ENCODE results near the gene MED13L. TPM values are rescaled to one million over a fixed set of nuclear protein-coding genes. Genes with fewer than 3 reads are reported as not detected.

MED13L gene
- polyA plus RNA-seq, 1 donor (not counting 4 experiments of a cell fraction or from before 2014, with no cell fraction given): 31.7 TPM

DNA sequence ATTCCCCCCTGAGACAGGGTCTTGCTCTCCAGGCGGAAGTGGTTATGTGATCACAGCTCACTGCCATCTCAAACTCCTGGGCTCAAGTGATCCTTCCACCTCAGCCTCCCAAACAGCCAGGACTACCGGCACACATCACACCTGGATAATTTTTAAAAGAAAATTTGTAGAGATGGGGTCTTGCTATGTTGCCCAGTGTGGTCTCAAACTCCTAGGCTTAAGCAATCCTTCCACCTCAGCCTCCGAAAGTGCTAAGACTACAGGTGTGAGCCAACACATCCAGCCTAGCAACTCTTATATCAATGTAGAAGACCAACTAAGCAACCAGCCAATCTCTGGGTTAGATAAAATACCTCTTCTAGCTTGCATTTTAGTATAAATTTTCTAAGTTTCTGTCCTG is 297.2 kb downstream of the MED13L start:
- TF ChIP-seq, protein P1, sequence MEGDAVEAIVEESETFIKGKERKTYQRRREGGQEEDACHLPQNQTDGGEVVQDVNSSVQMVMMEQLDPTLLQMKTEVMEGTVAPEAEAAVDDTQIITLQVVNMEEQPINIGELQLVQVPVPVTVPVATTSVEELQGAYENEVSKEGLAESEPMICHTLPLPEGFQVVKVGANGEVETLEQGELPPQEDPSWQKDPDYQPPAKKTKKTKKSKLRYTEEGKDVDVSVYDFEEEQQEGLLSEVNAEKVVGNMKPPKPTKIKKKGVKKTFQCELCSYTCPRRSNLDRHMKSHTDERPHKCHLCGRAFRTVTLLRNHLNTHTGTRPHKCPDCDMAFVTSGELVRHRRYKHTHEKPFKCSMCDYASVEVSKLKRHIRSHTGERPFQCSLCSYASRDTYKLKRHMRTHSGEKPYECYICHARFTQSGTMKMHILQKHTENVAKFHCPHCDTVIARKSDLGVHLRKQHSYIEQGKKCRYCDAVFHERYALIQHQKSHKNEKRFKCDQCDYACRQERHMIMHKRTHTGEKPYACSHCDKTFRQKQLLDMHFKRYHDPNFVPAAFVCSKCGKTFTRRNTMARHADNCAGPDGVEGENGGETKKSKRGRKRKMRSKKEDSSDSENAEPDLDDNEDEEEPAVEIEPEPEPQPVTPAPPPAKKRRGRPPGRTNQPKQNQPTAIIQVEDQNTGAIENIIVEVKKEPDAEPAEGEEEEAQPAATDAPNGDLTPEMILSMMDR (optimal IDR thresholded peaks at IDR 0.05 in 1 of 3, IDR thresholded peaks at IDR 0.05 in 1 of 3, conservative IDR thresholded peaks at IDR 0.05 in 1 of 3; ENCODE audit: extremely low read depth in 1 of 3, insufficient read depth in 2 of 3, low read length in 3 of 3): no peak
- TF ChIP-seq EZH2 (IDR thresholded peaks at IDR 0.05; ENCODE audit: low read length): no peak
- no peak for FAIRE-seq
- dilution Hi-C loops (cut with MboI; ENCODE audit: extremely low pct_ligation_motif_present, low sequenced_read_pairs): no loop called here
- Histone ChIP-seq H3K4me3 (ENCODE audit: control insufficient read depth in 2 of 3, extremely low read depth in 1 of 3, insufficient read depth in 2 of 3, low read depth in 1 of 3, low read length in 3 of 3) (no peak overlapping the region), H3K9ac (ENCODE audit: control insufficient read depth, extremely low read depth, insufficient read depth, low read length) (no peak overlapping the region), H3K9me1 (ENCODE audit: control insufficient read depth, extremely low read depth, insufficient read depth, low read length) (no peaks in the 10 kb centered on the region), H3K79me2 (ENCODE audit: control insufficient read depth, insufficient read depth, low read length) (no peaks in the 10 kb centered on the region), H3K9me3 (ENCODE audit: control insufficient read depth, low read depth, low read length) (no peaks in the 10 kb centered on the region), H3K36me3 (ENCODE audit: control insufficient read depth in 2 of 2, extremely low read depth in 1 of 2, insufficient read depth in 2 of 2, low read length in 2 of 2) (peaks cover 2 to 18% of the 10 kb centered on the region in 2 experiments), H4K20me1 (ENCODE audit: control insufficient read depth, extremely low read depth, insufficient read depth, low read length) (no peaks in the 10 kb centered on the region), H2AFZ (ENCODE audit: control insufficient read depth, low read length) (no peak overlapping the region), H3K27ac (ENCODE audit: control insufficient read depth, insufficient read depth, low read length) (no peak overlapping the region), H3K4me1 (ENCODE audit: control insufficient read depth, extremely low read depth, insufficient read depth, low read length) (no peaks in the 10 kb centered on the region), H3K4me2 (ENCODE audit: control insufficient read depth, extremely low read depth, insufficient read depth, low read depth, low read length) (no peak overlapping the region), H3K27me3 (ENCODE audit: control insufficient read depth, extremely low read depth, insufficient read depth, low read length) (no peaks in the 10 kb centered on the region)
- no peak for DNase-seq (ENCODE audit: low read depth, low spot score)

DNA sequence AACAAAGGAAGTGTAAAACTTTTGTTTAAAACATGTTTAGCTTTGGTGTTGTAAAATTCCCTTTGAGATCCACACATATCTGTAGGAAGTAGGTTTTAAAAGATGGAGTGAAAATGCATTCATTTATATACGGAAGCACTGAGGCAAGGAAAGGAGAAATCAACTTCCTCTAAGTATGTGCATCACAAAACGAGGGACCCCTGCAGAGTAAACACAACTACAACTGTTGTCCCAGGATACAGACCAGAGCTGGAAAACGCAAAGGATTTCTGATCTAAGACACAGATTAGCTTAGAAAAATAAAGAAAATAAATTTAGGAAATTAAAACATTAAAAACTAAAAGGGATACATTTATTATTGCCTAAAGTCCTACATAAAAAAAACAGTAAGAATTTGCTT is 297.6 kb downstream of the MED13L start:
- TF ChIP-seq, protein P1 (optimal IDR thresholded peaks at IDR 0.05 in 1 of 3, IDR thresholded peaks at IDR 0.05 in 1 of 3, conservative IDR thresholded peaks at IDR 0.05 in 1 of 3; ENCODE audit: extremely low read depth in 1 of 3, insufficient read depth in 2 of 3, low read length in 3 of 3): no peak
- no peak for TF ChIP-seq EZH2 (IDR thresholded peaks at IDR 0.05; ENCODE audit: low read length)
- Histone ChIP-seq H4K20me1 (ENCODE audit: control insufficient read depth, extremely low read depth, insufficient read depth, low read length) (no peaks in the 10 kb centered on the region), H3K9me3 (ENCODE audit: control insufficient read depth, low read depth, low read length) (no peaks in the 10 kb centered on the region), H3K4me2 (ENCODE audit: control insufficient read depth, extremely low read depth, insufficient read depth, low read depth, low read length) (no peak overlapping the region), H2AFZ (ENCODE audit: control insufficient read depth, low read length) (no peak overlapping the region), H3K4me1 (ENCODE audit: control insufficient read depth, extremely low read depth, insufficient read depth, low read length) (no peaks in the 10 kb centered on the region), H3K36me3 (ENCODE audit: control insufficient read depth in 2 of 2, extremely low read depth in 1 of 2, insufficient read depth in 2 of 2, low read length in 2 of 2) (peaks cover 6 to 18% of the 10 kb centered on the region in 2 experiments), H3K79me2 (ENCODE audit: control insufficient read depth, insufficient read depth, low read length) (no peaks in the 10 kb centered on the region), H3K4me3 (ENCODE audit: control insufficient read depth in 2 of 3, extremely low read depth in 1 of 3, insufficient read depth in 2 of 3, low read depth in 1 of 3, low read length in 3 of 3) (no peak overlapping the region), H3K27me3 (ENCODE audit: control insufficient read depth, extremely low read depth, insufficient read depth, low read length) (no peaks in the 10 kb centered on the region), H3K27ac (ENCODE audit: control insufficient read depth, insufficient read depth, low read length) (no peak overlapping the region), H3K9ac (ENCODE audit: control insufficient read depth, extremely low read depth, insufficient read depth, low read length) (no peak overlapping the region), H3K9me1 (ENCODE audit: control insufficient read depth, extremely low read depth, insufficient read depth, low read length) (no peaks in the 10 kb centered on the region)
- DNase-seq (ENCODE audit: low read depth, low spot score): no peak
- no peak for FAIRE-seq
- dilution Hi-C loops (cut with MboI; ENCODE audit: extremely low pct_ligation_motif_present, low sequenced_read_pairs): no loop called here

Data from keratinocyte (primary cell).